ENCODE data around the gene LDLRAD3. TPM values are rescaled to one million over a fixed set of nuclear protein-coding genes. Genes with fewer than 3 reads are reported as not detected.
A peak's percentile ranks its signal among the peaks of the same experiment; 100 is the strongest.

The LDLRAD3 gene
- total RNA-seq, 5 donors from 2014 or later (not counting 1 experiment from before 2014, with no cell fraction given): 0.18 to 0.22 TPM; not detected in 3

DNA sequence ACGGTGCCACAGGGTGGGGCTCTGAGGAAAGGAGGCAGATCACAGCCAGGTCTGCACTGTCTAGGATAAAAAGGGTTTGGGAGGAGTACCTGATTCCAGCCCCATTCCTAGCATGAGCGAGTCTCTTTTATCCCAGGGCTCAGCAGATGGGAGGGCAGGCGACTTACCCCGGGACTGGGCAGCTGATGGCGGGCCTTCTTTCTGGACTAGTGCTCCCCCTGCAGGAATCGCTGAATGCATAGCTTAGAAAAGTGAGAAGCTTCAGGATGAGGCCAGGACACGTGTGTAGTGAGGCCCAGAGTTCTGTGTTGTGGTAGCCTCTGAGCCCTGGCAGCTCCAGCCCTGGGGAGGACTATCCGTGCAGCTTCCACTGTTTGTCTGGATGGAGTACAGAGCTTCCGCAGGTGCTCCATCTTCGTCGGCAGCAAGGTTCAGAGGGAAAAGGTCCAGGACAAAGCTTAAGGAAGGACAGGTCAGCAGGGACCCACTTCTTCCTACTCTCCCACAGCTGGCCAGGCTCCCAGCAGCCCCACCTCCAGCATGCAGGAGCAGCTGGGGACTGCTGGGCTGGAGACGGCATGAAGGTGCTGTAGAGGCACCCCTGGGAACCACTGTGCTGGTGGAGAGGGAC is 315.0 kb downstream of the LDLRAD3 start:
- no peak overlapping the region for H3K4me3 ChIP-seq (ENCODE audit: control insufficient read depth in 1 of 2, extremely low read depth in 1 of 2, low read length in 1 of 2)
- H3K9me3 ChIP-seq: no peaks in the 10 kb centered on the region
- H3K27ac ChIP-seq (ENCODE audit: low read length): no peak overlapping the region
- no peak overlapping the region for H3K4me3 Mint-ChIP-seq
- H3K9me3 Mint-ChIP-seq: no peaks in the 10 kb centered on the region
- no peaks in the 10 kb centered on the region for H3K36me3 Mint-ChIP-seq
- peaks cover 0 to 39% of the 10 kb centered on the region in 2 experiments for H3K27me3 ChIP-seq (replicated peaks in 1 of 2; ENCODE audit: control insufficient read depth in 2 of 2, extremely low read depth in 1 of 2, insufficient read depth in 2 of 2, low read length in 1 of 2)
- WGBS (ENCODE audit: insufficient coverage): 42% methylated on average over 11 of the region's 12 CpGs
- H3K27me3 Mint-ChIP-seq: peaks cover 29 to 45% of the 10 kb centered on the region in 2 donors
- DNase-seq (peak in 1 of 35 experiments; percentile 11), ATAC-seq (replicated peaks in 1 of 4) (peak in 2 of 4 experiments; percentile 17 to 38)
- ChIA-PET POLR2A (no interaction called here), CTCF (interaction anchor here in 1 of 2 donors (1.1 to 1.4 kb wide), 2 partner anchors 12 to 437 kb away, joined by 4 to 5 read pairs; no protein-coding TSS in a partner anchor)
- no peaks in the 10 kb centered on the region for H3K4me1 ChIP-seq (ENCODE audit: control insufficient read depth in 1 of 2, extremely low read depth in 1 of 2, insufficient read depth in 2 of 2, low read length in 2 of 2)
- H3K36me3 ChIP-seq (ENCODE audit: control insufficient read depth in 2 of 2, extremely low read depth in 1 of 2, insufficient read depth in 1 of 2, low read length in 1 of 2): no peaks in the 10 kb centered on the region
- H3K27ac Mint-ChIP-seq: no peak overlapping the region
- no peaks in the 10 kb centered on the region for H3K4me1 Mint-ChIP-seq

DNA sequence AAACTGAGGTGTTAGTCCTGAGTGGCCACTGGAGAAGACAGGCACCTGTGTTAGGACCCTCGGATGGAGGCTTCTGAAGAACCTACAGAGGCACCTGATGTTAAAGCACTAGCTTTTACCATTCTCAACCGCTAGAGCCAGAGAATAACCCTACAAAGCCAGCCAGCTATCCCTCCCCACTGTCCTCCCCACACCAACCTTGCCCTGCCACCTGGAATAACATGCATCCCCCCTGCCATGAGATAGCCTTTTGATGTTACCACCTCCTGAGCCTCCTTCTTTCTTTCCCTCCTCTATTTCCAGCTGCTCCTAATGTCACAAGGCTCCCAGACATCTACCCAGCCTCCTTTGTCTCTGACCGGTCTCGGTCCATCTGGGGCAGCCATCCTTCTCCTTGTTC is 317.2 kb downstream of the LDLRAD3 start:
- no peak overlapping the region for H3K27ac ChIP-seq (ENCODE audit: low read length)
- ATAC-seq (replicated peaks in 1 of 4): no peak
- no peak for DNase-seq
- POLR2A ChIA-PET: no interaction called here
- no peaks in the 10 kb centered on the region for H3K9me3 ChIP-seq
- no peaks in the 10 kb centered on the region for H3K36me3 Mint-ChIP-seq
- H3K27ac Mint-ChIP-seq: no peak overlapping the region
- no peak overlapping the region for H3K4me3 Mint-ChIP-seq
- no peak overlapping the region for H3K4me3 ChIP-seq (ENCODE audit: control insufficient read depth in 1 of 2, extremely low read depth in 1 of 2, low read length in 1 of 2)
- WGBS (ENCODE audit: insufficient coverage): 74% methylated on average over 4 of the region's 4 CpGs
- H3K27me3 Mint-ChIP-seq: peaks cover 29 to 44% of the 10 kb centered on the region in 2 donors
- H3K36me3 ChIP-seq (ENCODE audit: control insufficient read depth in 2 of 2, extremely low read depth in 1 of 2, insufficient read depth in 1 of 2, low read length in 1 of 2): no peaks in the 10 kb centered on the region
- CTCF ChIA-PET: interaction anchor here in 1 of 2 donors (0.5 kb wide), 1 partner anchor 649 kb away, joined by 3 read pairs; no protein-coding TSS in a partner anchor
- peaks cover 0 to 3% of the 10 kb centered on the region in 2 experiments for H3K4me1 ChIP-seq (ENCODE audit: control insufficient read depth in 1 of 2, extremely low read depth in 1 of 2, insufficient read depth in 2 of 2, low read length in 2 of 2)
- H3K9me3 Mint-ChIP-seq: no peaks in the 10 kb centered on the region
- H3K4me1 Mint-ChIP-seq: no peaks in the 10 kb centered on the region
- H3K27me3 ChIP-seq (replicated peaks in 1 of 2; ENCODE audit: control insufficient read depth in 2 of 2, extremely low read depth in 1 of 2, insufficient read depth in 2 of 2, low read length in 1 of 2): peaks cover 0 to 44% of the 10 kb centered on the region in 2 experiments

- H3K4me3 ChIP-seq (ENCODE audit: control insufficient read depth in 1 of 2, extremely low read depth in 1 of 2, low read length in 1 of 2): no peak overlapping the region
- DNase-seq (no peak), ATAC-seq (replicated peaks in 1 of 4) (no peak)
- H3K4me1 Mint-ChIP-seq: no peaks in the 10 kb centered on the region
- no peaks in the 10 kb centered on the region for H3K36me3 Mint-ChIP-seq
- no peaks in the 10 kb centered on the region for H3K9me3 ChIP-seq
- CTCF ChIA-PET: no interaction called here
- POLR2A ChIA-PET: no interaction called here
- H3K27me3 Mint-ChIP-seq: peaks cover 18 to 25% of the 10 kb centered on the region in 2 donors
- H3K4me1 ChIP-seq (ENCODE audit: control insufficient read depth in 1 of 2, extremely low read depth in 1 of 2, insufficient read depth in 2 of 2, low read length in 2 of 2): peaks cover 0 to 5% of the 10 kb centered on the region in 2 experiments
- WGBS (ENCODE audit: insufficient coverage): 67% methylated on average over 8 of the region's 9 CpGs
- H3K36me3 ChIP-seq (ENCODE audit: control insufficient read depth in 2 of 2, extremely low read depth in 1 of 2, insufficient read depth in 1 of 2, low read length in 1 of 2): no peaks in the 10 kb centered on the region
- no peak overlapping the region for H3K27ac Mint-ChIP-seq
- no peak overlapping the region for H3K27ac ChIP-seq (ENCODE audit: low read length)
- H3K9me3 Mint-ChIP-seq: no peaks in the 10 kb centered on the region
- no peak overlapping the region for H3K4me3 Mint-ChIP-seq
- peaks cover 0 to 30% of the 10 kb centered on the region in 2 experiments for H3K27me3 ChIP-seq (replicated peaks in 1 of 2; ENCODE audit: control insufficient read depth in 2 of 2, extremely low read depth in 1 of 2, insufficient read depth in 2 of 2, low read length in 1 of 2)
These were observed 320.4 kb downstream of the LDLRAD3 start for GRCh38 chr11:36264011-36264972.

GRCh38 chr11:36264973-36265344 is 321.1 kb downstream of the LDLRAD3 start:
- WGBS (ENCODE audit: insufficient coverage): 87% methylated on average over 5 of the region's 5 CpGs
- DNase-seq (no peak), ATAC-seq (replicated peaks in 1 of 4) (no peak)
- Histone ChIP-seq H3K4me1 (ENCODE audit: control insufficient read depth in 1 of 2, extremely low read depth in 1 of 2, insufficient read depth in 2 of 2, low read length in 2 of 2) (peaks cover 0 to 5% of the 10 kb centered on the region in 2 experiments), H3K9me3 (no peaks in the 10 kb centered on the region), H3K27me3 (replicated peaks in 1 of 2; ENCODE audit: control insufficient read depth in 2 of 2, extremely low read depth in 1 of 2, insufficient read depth in 2 of 2, low read length in 1 of 2) (peaks cover 0 to 24% of the 10 kb centered on the region in 2 experiments), H3K4me3 (ENCODE audit: control insufficient read depth in 1 of 2, extremely low read depth in 1 of 2, low read length in 1 of 2) (no peak overlapping the region), H3K36me3 (ENCODE audit: control insufficient read depth in 2 of 2, extremely low read depth in 1 of 2, insufficient read depth in 1 of 2, low read length in 1 of 2) (no peaks in the 10 kb centered on the region), H3K27ac (ENCODE audit: low read length) (no peak overlapping the region)
- Mint-ChIP-seq H3K27ac (no peak overlapping the region), H3K9me3 (no peaks in the 10 kb centered on the region), H3K4me3 (no peak overlapping the region), H3K27me3 (peaks cover 17 to 23% of the 10 kb centered on the region in 2 donors), H3K4me1 (no peaks in the 10 kb centered on the region), H3K36me3 (peaks cover 6% of the 10 kb centered on the region)
- ChIA-PET POLR2A (no interaction called here), CTCF (interaction anchor here (2.0 to 2.5 kb wide), 2 partner anchors 649 kb away, joined by 6 to 8 read pairs; no protein-coding TSS in a partner anchor)

- ChIA-PET POLR2A (no interaction called here), CTCF (interaction anchor here (0.7 to 2.5 kb wide), 7 partner anchors 213 to 653 kb away, joined by 3 to 8 read pairs (median 3); no protein-coding TSS in a partner anchor)
- no peak overlapping the region for H3K4me3 ChIP-seq (ENCODE audit: control insufficient read depth in 1 of 2, extremely low read depth in 1 of 2, low read length in 1 of 2)
- H3K27ac Mint-ChIP-seq: no peak overlapping the region
- H3K4me3 Mint-ChIP-seq: no peak overlapping the region
- 42% methylated on average over 10 of the region's 13 CpGs for WGBS (ENCODE audit: insufficient coverage)
- ATAC-seq (replicated peaks in 1 of 4) (peak; percentile 59 to 69 (median 66)), DNase-seq (peak in 29 of 35 experiments; percentile 8 to 71 (median 39))
- no peaks in the 10 kb centered on the region for H3K9me3 ChIP-seq
- H3K36me3 Mint-ChIP-seq: peaks cover 16% of the 10 kb centered on the region
- no peaks in the 10 kb centered on the region for H3K4me1 Mint-ChIP-seq
- H3K27ac ChIP-seq (ENCODE audit: low read length): no peak overlapping the region
- no peaks in the 10 kb centered on the region for H3K9me3 Mint-ChIP-seq
- H3K36me3 ChIP-seq (ENCODE audit: control insufficient read depth in 2 of 2, extremely low read depth in 1 of 2, insufficient read depth in 1 of 2, low read length in 1 of 2): peaks cover 1 to 4% of the 10 kb centered on the region in 2 donors
- H3K27me3 ChIP-seq (replicated peaks in 1 of 2; ENCODE audit: control insufficient read depth in 2 of 2, extremely low read depth in 1 of 2, insufficient read depth in 2 of 2, low read length in 1 of 2): peaks cover 0 to 20% of the 10 kb centered on the region in 2 experiments
- H3K4me1 ChIP-seq (ENCODE audit: control insufficient read depth in 1 of 2, extremely low read depth in 1 of 2, insufficient read depth in 2 of 2, low read length in 2 of 2): peaks cover 0 to 5% of the 10 kb centered on the region in 2 experiments
- H3K27me3 Mint-ChIP-seq: peaks cover 12 to 17% of the 10 kb centered on the region in 2 donors
These were observed 322.1 kb downstream of the LDLRAD3 start for GRCh38 chr11:36265793-36266628.

Data from T-cell (primary cell).